EL (cell line): Measurements from ENCODE around the gene RNF103.
"Not testable (repeated sequence)": the region's sequence is repeated elsewhere in the genome, so short reads cannot be mapped to it uniquely, and the experiment has no call there.

Experiments
- DNase-seq: peaks from one replicate; pipeline ENCODE4 v3.0.0-alpha.2; 2016

The RNF103 gene

GRCh38 chr2:86622519-86623042 lies 1.1 kb downstream of the RNF103 start:
- DNase-seq, result peak; percentile 20

GRCh38 chr2:86621280-86621943 lies 2.3 kb downstream of the RNF103 start:
- DNase-seq, result peak; percentile 7

- no peak for DNase-seq
Observed at GRCh38 chr2:86617738-86618137, 5.9 kb downstream of the RNF103 start.

- DNase-seq, result no peak
Observed at GRCh38 chr2:86617153-86617552, 6.5 kb downstream of the RNF103 start.

GRCh38 chr2:86616502-86616901 lies 7.2 kb downstream of the RNF103 start:
- no peak for DNase-seq

GRCh38 chr2:86615596-86615995 lies 8.1 kb downstream of the RNF103 start:
- DNase-seq, result no peak

- no peak for DNase-seq
Observed at GRCh38 chr2:86613515-86613914, 10.2 kb downstream of the RNF103 start.

- no peak for DNase-seq
Observed at GRCh38 chr2:86610871-86611270, 12.8 kb downstream of the RNF103 start.

GRCh38 chr2:86608832-86609410 lies 14.7 kb downstream of the RNF103 start:
- no peak for DNase-seq

GRCh38 chr2:86603905-86604304 lies 19.8 kb downstream of the RNF103 start:
- DNase-seq, result no peak

GRCh38 chr2:86598966-86599365 lies 24.7 kb downstream of the RNF103 start:
- DNase-seq, result no peak

- DNase-seq, result no peak
Observed at GRCh38 chr2:86596118-86596517, 27.5 kb downstream of the RNF103 start.

GRCh38 chr2:86593266-86593665 lies 30.4 kb downstream of the RNF103 start:
- no peak for DNase-seq

- DNase-seq, result no peak
Observed at GRCh38 chr2:86592547-86593230, 31.0 kb downstream of the RNF103 start.

- DNase-seq, result not testable (repeated sequence)
Observed at GRCh38 chr2:86589701-86590100, 34.0 kb downstream of the RNF103 start.

- DNase-seq, result no peak
Observed at GRCh38 chr2:86584151-86584913, 39.3 kb downstream of the RNF103 start.

GRCh38 chr2:86580560-86580959 lies 43.1 kb downstream of the RNF103 start:
- no peak for DNase-seq

- no peak for DNase-seq
Observed at GRCh38 chr2:86577817-86578456, 45.7 kb downstream of the RNF103 start.

GRCh38 chr2:86570059-86570458 lies 53.6 kb downstream of the RNF103 start:
- peak; percentile 7 for DNase-seq

- no peak for DNase-seq
Observed at GRCh38 chr2:86566821-86567190, 56.9 kb downstream of the RNF103 start.

GRCh38 chr2:86566158-86566820 lies 57.4 kb downstream of the RNF103 start:
- DNase-seq, result no peak

- DNase-seq, result no peak
Observed at GRCh38 chr2:86563650-86564061, 60.0 kb downstream of the RNF103 start.
